AG10803 (cell line): ENCODE data around the gene TTBK1.

Source experiments
- DNase-seq: peaks from one replicate; pipeline ENCODE4 v3.0.0; 2010; ENCODE audit warnings: low read depth
- H3K4me3 ChIP-seq: 2 replicates; pipeline ENCODE4 v1.5.1; 2011; ENCODE audit warnings: mild to moderate bottlenecking, low read length, control low read depth
- TF ChIP-seq, protein P1 (sequence below): conservative IDR thresholded peaks from 2 replicates; pipeline ENCODE4 v1.5.1; 2011; ENCODE audit warnings: mild to moderate bottlenecking, low read length, control low read depth, inconsistent platforms

The TTBK1 gene

GRCh38 chr6:43242908-43243663 is at the start of gene TTBK1:
Gene TTBK1, plus strand, starts transcription at chr6:43243481. Its CDS starts 3,180 bp downstream, at chr6:43246661.
- no peak for DNase-seq
- no peak within 1 kb of the TSS for H3K4me3 ChIP-seq
- TF ChIP-seq, protein P1, sequence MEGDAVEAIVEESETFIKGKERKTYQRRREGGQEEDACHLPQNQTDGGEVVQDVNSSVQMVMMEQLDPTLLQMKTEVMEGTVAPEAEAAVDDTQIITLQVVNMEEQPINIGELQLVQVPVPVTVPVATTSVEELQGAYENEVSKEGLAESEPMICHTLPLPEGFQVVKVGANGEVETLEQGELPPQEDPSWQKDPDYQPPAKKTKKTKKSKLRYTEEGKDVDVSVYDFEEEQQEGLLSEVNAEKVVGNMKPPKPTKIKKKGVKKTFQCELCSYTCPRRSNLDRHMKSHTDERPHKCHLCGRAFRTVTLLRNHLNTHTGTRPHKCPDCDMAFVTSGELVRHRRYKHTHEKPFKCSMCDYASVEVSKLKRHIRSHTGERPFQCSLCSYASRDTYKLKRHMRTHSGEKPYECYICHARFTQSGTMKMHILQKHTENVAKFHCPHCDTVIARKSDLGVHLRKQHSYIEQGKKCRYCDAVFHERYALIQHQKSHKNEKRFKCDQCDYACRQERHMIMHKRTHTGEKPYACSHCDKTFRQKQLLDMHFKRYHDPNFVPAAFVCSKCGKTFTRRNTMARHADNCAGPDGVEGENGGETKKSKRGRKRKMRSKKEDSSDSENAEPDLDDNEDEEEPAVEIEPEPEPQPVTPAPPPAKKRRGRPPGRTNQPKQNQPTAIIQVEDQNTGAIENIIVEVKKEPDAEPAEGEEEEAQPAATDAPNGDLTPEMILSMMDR: no peak

- TF ChIP-seq, protein P1: no peak
- no peak overlapping the region for H3K4me3 ChIP-seq
- DNase-seq: no peak
Measured at GRCh38 chr6:43193929-43194328, 49.4 kb upstream of the TTBK1 start.

GRCh38 chr6:43196337-43196736 is 46.9 kb upstream of the TTBK1 start:
- no peak overlapping the region for H3K4me3 ChIP-seq
- DNase-seq: no peak
- TF ChIP-seq, protein P1: no peak

DNA sequence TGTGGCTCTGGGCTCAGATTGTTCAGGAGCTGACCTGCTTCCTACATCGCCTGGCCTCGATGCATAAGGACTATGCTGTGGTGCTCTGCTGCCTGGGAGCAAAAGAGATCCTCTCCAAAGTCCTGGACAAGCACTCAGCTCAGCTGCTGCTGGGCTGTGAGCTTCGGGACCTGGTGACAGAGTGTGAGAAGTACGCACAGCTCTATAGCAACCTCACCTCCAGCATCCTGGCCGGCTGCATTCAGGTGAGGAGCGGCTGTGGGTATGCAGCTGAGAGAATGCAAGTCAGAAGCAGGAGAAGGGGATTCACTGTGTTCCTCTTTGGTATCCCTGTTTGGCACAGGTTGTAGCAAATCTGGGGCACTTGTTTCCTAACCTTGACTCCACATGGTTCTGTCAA is 43.4 kb upstream of the TTBK1 start:
- TF ChIP-seq, protein P1: no peak
- H3K4me3 ChIP-seq: no peak overlapping the region
- no peak for DNase-seq

DNA sequence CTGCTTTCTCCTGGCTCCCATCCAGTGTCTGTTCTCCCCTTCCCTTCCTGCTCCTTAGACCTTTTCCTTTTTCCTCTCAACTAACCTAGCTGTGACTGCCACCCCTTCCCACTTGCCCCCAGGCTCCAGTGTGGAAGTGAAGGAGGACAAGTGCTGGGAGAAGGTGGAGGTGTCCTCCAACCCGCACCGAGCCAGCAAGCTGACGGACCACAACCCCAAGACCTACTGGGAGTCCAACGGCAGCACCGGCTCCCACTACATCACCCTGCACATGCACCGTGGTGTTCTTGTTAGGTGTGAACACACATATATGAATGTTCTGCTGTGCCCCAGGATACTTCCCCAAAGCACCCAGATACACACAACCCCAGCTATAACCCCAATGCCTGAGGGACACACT is 42.7 kb upstream of the TTBK1 start:
- DNase-seq: no peak
- H3K4me3 ChIP-seq: no peak overlapping the region
- TF ChIP-seq, protein P1: no peak

DNA sequence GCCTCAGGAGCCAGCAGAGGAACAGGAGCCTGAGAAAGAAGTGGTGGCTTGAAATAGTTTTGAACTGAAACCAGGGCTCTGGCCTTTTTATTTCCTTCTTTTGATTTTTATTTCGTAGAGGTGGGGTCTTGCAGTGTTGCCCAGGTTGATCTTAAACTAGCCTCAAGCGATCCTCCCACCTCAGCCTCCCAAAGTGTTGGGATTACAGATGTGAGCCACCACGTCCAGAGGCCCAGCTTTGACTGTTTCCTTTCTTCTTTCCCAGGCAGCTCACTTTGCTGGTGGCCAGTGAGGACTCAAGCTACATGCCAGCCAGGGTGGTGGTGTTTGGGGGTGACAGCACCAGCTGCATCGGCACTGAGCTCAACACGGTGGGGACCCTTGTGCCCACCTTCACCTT is 40.8 kb upstream of the TTBK1 start:
- TF ChIP-seq, protein P1: no peak
- no peak for DNase-seq

GRCh38 chr6:43203029-43203717 is 40.1 kb upstream of the TTBK1 start:
- DNase-seq: no peak
- TF ChIP-seq, protein P1: no peak
- no peak overlapping the region for H3K4me3 ChIP-seq

More for the DNA sequence above, 40.8 kb upstream of the TTBK1 start:
- H3K4me3 ChIP-seq: no peak overlapping the region
